HCT116 (cell line): ENCODE data around the gene LSM6. TPM values are rescaled to one million over a fixed set of nuclear protein-coding genes. Genes with fewer than 3 reads are reported as not detected.

Experiments used
- ATAC-seq: fragments of 200-7000 bp; cut with Tn5 transposase; 2 replicates; pipeline ENCODE4 v1.9.1; 2020; ENCODE audit warnings: mild to moderate bottlenecking, moderate library complexity
- BruUV-seq: library from RNA; stranded (reverse); fragments of 400-500 nt; replicated peaks from 2 replicates; lab custom pipeline; 2021; lab: Mats Ljungman, UMichigan
- CTCF ChIA-PET: fragments of 300-600 bp; sonication (Branson Sonifier 250); formaldehyde crosslinking; loops from one replicate; lab custom pipeline; 2021; ENCODE audit warnings: antibody characterized with exemption; lab: Charles Lee
- POLR2A ChIA-PET: fragments of 300-600, 350-600 bp; sonication (Branson Sonifier 250); formaldehyde crosslinking; loops from one replicate; lab custom pipeline; 2021; ENCODE audit warnings: antibody characterized with exemption; lab: Charles Lee
- RAD21 ChIA-PET, 2 experiments: fragments of 300-600 bp; sonication (Branson Sonifier 250); formaldehyde crosslinking; loops; one replicate each; lab custom pipeline; 2023; ENCODE audit warnings: low total read pairs in 2 of 2; ENCODE audit not compliant: uncharacterized antibody in 2 of 2, unreplicated experiment in 2 of 2, low non-redundant PET in 1 of 2; lab: Charles Lee
- DNase-seq: peaks from one replicate; pipeline ENCODE4 v3.0.0-alpha.2; 2010; ENCODE audit warnings: low read depth, low spot score
- H2AFZ ChIP-seq: fragments of 200-600 bp; shearing (Covaris generic), sonication (generic); 2 replicates; pipeline ENCODE4 v1.6.1; 2017; ENCODE audit warnings: low read depth, mixed run types, mixed read lengths, antibody characterized with exemption, low read length; ENCODE audit not compliant: poor library complexity, severe bottlenecking
- H3K27ac ChIP-seq: 2 replicates; pipeline ENCODE4 v1.5.1; 2012; ENCODE audit warnings: low read depth, low read length
- H3K27me3 ChIP-seq: fragments of 200-600 bp; sonication (generic); 2 replicates; pipeline ENCODE4 v1.6.1; 2016; ENCODE audit warnings: mixed run types, low read length, mixed read lengths; ENCODE audit not compliant: insufficient read depth
- H3K36me3 ChIP-seq, 2 experiments: fragments of 200-500 bp in 1 of 2; fragments of 200-600 bp in 1 of 2; sonication (Bioruptor generic) in 1 of 2; sonication (generic) in 1 of 2; 2 replicates each; pipeline versions ENCODE4 v1.5.1 to v1.6.1; 2014 to 2016; ENCODE audit warnings: low read length in 2 of 2, inconsistent platforms in 1 of 2, mixed read lengths in 1 of 2, mixed run types in 1 of 2; ENCODE audit not compliant: insufficient read depth in 2 of 2, control insufficient read depth in 1 of 2
- H3K4me1 ChIP-seq, 2 experiments: fragments of 200-600 bp in 1 of 2; sonication (generic) in 1 of 2; 2 replicates each; pipeline versions ENCODE4 v1.5.1 to v1.6.1; 2012 to 2017; ENCODE audit warnings: low read length in 2 of 2, inconsistent platforms in 1 of 2, mild to moderate bottlenecking in 1 of 2, mixed read lengths in 1 of 2, mixed run types in 1 of 2, moderate library complexity in 1 of 2; ENCODE audit not compliant: insufficient read depth in 2 of 2, control insufficient read depth in 1 of 2
- H3K4me2 ChIP-seq: fragments of 200-600 bp; sonication (generic); 2 replicates; pipeline ENCODE4 v1.6.1; 2017; ENCODE audit warnings: mixed run types, low read length, mixed read lengths
- H3K4me3 ChIP-seq, 2 experiments: fragments of 200-600 bp in 1 of 2; sonication (generic) in 1 of 2; replicated peaks in 1 of 2; 2 replicates each; pipeline ENCODE4 v1.5.1; 2011 to 2016; ENCODE audit warnings: low read length in 2 of 2, control low read depth in 1 of 2, low read depth in 1 of 2, mild to moderate bottlenecking in 1 of 2, mixed read lengths in 1 of 2, mixed run types in 1 of 2
- H3K79me2 ChIP-seq: fragments of 200-600 bp; sonication (generic); 2 replicates; pipeline ENCODE4 v1.6.1; 2017; ENCODE audit warnings: mild to moderate bottlenecking, mixed run types, low read length, moderate library complexity, mixed read lengths; ENCODE audit not compliant: insufficient read depth
- H3K9ac ChIP-seq: fragments of 200-600 bp; sonication (generic); 2 replicates; pipeline ENCODE4 v1.6.1; 2016; ENCODE audit warnings: low read length, mixed read lengths
- H3K9me2 ChIP-seq: fragments of 200-600 bp; sonication (generic), shearing (Covaris generic); 2 replicates; pipeline ENCODE4 v1.6.1; 2017; ENCODE audit warnings: mixed run types, mild to moderate bottlenecking, moderate library complexity; ENCODE audit not compliant: insufficient read depth
- H3K9me3 ChIP-seq, 2 experiments: fragments of 200-500 bp in 1 of 2; fragments of 200-600 bp in 1 of 2; sonication (Bioruptor generic) in 1 of 2; sonication (generic) in 1 of 2; 2 replicates each; pipeline ENCODE4 v1.6.1; 2014 to 2017; ENCODE audit warnings: low read length in 2 of 2, mixed read lengths in 2 of 2, inconsistent platforms in 1 of 2, low read depth in 1 of 2, mild to moderate bottlenecking in 1 of 2, mixed run types in 1 of 2, moderate library complexity in 1 of 2; ENCODE audit not compliant: control insufficient read depth in 1 of 2, insufficient read depth in 1 of 2
- H4K20me1 ChIP-seq: fragments of 200-600 bp; sonication (generic), shearing (Covaris generic); 2 replicates; pipeline ENCODE4 v1.6.1; 2017; ENCODE audit warnings: mixed run types, mild to moderate bottlenecking, moderate library complexity; ENCODE audit not compliant: insufficient read depth
- EGR1 ChIP-seq: IDR thresholded peaks from 2 replicates; pipeline ENCODE4 v1.6.1; 2012; ENCODE audit warnings: low read depth
- FOSL1 ChIP-seq: IDR thresholded peaks from 2 replicates; pipeline ENCODE4 v1.6.1; 2012; ENCODE audit warnings: low read depth
- JUND ChIP-seq: IDR thresholded peaks from 2 replicates; pipeline ENCODE4 v1.6.1; 2012
- MAX ChIP-seq: IDR thresholded peaks from 2 replicates; pipeline ENCODE4 v1.6.1; 2012
- POLR2A ChIP-seq: IDR thresholded peaks from 2 replicates; pipeline ENCODE4 v1.7.0; 2011; ENCODE audit warnings: borderline replicate concordance; ENCODE audit not compliant: insufficient read depth, insufficient read length; ENCODE audit errors: extremely low read depth
- RAD21 ChIP-seq: IDR thresholded peaks from 2 replicates; pipeline ENCODE4 v1.6.1; 2012; ENCODE audit warnings: low read depth, mild to moderate bottlenecking
- SIN3A ChIP-seq: IDR thresholded peaks from 2 replicates; pipeline ENCODE4 v1.6.1; 2012; ENCODE audit warnings: low read depth
- TCF7L2 ChIP-seq: IDR thresholded peaks from 2 replicates; pipeline ENCODE4 v1.7.0; 2011; ENCODE audit warnings: borderline replicate concordance, inconsistent platforms; ENCODE audit not compliant: insufficient read depth, insufficient read length; ENCODE audit errors: extremely low read depth
- YY1 ChIP-seq: IDR thresholded peaks from 2 replicates; pipeline ENCODE4 v1.6.1; 2011; ENCODE audit warnings: low read length, low read depth, moderate library complexity, mild to moderate bottlenecking; ENCODE audit not compliant: insufficient replicate concordance; ENCODE audit errors: extremely low read depth
- ZBTB33 ChIP-seq: IDR thresholded peaks from 2 replicates; pipeline ENCODE4 v1.6.1; 2011; ENCODE audit warnings: mild to moderate bottlenecking, low read length, moderate library complexity; ENCODE audit not compliant: insufficient replicate concordance; ENCODE audit errors: extremely low read depth
- ZFX ChIP-seq: fragments of 450-650 bp; IDR thresholded peaks from 2 replicates; pipeline ENCODE4 v1.6.1; 2017
- ZNF274 ChIP-seq: fragments of 200-500 bp; sonication (Bioruptor generic); IDR thresholded peaks from 2 replicates; pipeline ENCODE4 v1.6.1; 2014; ENCODE audit warnings: mild to moderate bottlenecking, low read depth, low read length, inconsistent platforms
- intact Hi-C: fragments of 100-400 bp; cut with micrococcal nuclease; formaldehyde crosslinking; loops from 2 replicates; pipeline ENCODE4 v1.10.0; 2022
- total RNA-seq: library from RNA; stranded (reverse); gene quantifications from one replicate; pipeline ENCODE4 v1.2.1, GENCODE V29; 2021; ENCODE audit not compliant: unreplicated experiment
- TF ChIP-seq, protein P1 (sequence below): IDR thresholded peaks from 2 replicates; pipeline ENCODE4 v1.6.1; 2012; ENCODE audit warnings: low read depth

LSM6 gene
- total RNA-seq, 1 experiment from 2014 or later: 57.4 TPM

- no TSS peak for BruUV-seq
- no peak overlapping the region for H3K27ac ChIP-seq
- no peak for TF ChIP-seq ZNF274
- no peak for TF ChIP-seq FOSL1
- no peak for TF ChIP-seq MAX
- no peak for TF ChIP-seq EGR1
- TF ChIP-seq POLR2A: no peak
- no peaks in the 10 kb centered on the region for H3K79me2 ChIP-seq
- H3K9ac ChIP-seq: no peak overlapping the region
- intact Hi-C loops: no loop called here
- no peaks in the 10 kb centered on the region for H3K9me3 ChIP-seq
- ChIA-PET POLR2A (no interaction called here), RAD21 (interaction anchor here in 1 of 2 experiments (0.7 kb wide), 1 partner anchor 39 kb away, joined by 3 read pairs; no protein-coding TSS in a partner anchor), CTCF (no interaction called here)
- H4K20me1 ChIP-seq: no peaks in the 10 kb centered on the region
- ATAC-seq (no peak), DNase-seq (no peak)
- no peaks in the 10 kb centered on the region for H3K9me2 ChIP-seq
- H2AFZ ChIP-seq: no peak overlapping the region
- H3K4me3 ChIP-seq: no peak overlapping the region
- no peaks in the 10 kb centered on the region for H3K27me3 ChIP-seq
- no peaks in the 10 kb centered on the region for H3K36me3 ChIP-seq
- no peak overlapping the region for H3K4me2 ChIP-seq
- H3K4me1 ChIP-seq: no peaks in the 10 kb centered on the region
These were observed 40.6 kb upstream of the LSM6 start for GRCh38 chr4:146134761-146135445.

GRCh38 chr4:146135941-146136340 lies 39.6 kb upstream of the LSM6 start:
- no peaks in the 10 kb centered on the region for H3K9me3 ChIP-seq
- POLR2A ChIA-PET: no interaction called here
- H3K4me3 ChIP-seq: no peak overlapping the region
- H3K36me3 ChIP-seq: no peaks in the 10 kb centered on the region
- intact Hi-C loops: no loop called here
- H2AFZ ChIP-seq: no peak overlapping the region
- no peak for DNase-seq
- H3K9me2 ChIP-seq: no peaks in the 10 kb centered on the region
- RAD21 ChIA-PET: no interaction called here
- BruUV-seq: no TSS peak
- H4K20me1 ChIP-seq: no peaks in the 10 kb centered on the region
- H3K27me3 ChIP-seq: no peaks in the 10 kb centered on the region
- no peaks in the 10 kb centered on the region for H3K4me1 ChIP-seq
- H3K79me2 ChIP-seq: no peaks in the 10 kb centered on the region
- no peak overlapping the region for H3K4me2 ChIP-seq
- CTCF ChIA-PET: interaction anchor here (1.5 kb wide), 1 partner anchor 40 kb away, joined by 3 read pairs; no protein-coding TSS in a partner anchor
- no peak overlapping the region for H3K27ac ChIP-seq
- ATAC-seq: no peak
- no peak overlapping the region for H3K9ac ChIP-seq
- no peak for TF ChIP-seq JUND
- TF ChIP-seq, protein P1, sequence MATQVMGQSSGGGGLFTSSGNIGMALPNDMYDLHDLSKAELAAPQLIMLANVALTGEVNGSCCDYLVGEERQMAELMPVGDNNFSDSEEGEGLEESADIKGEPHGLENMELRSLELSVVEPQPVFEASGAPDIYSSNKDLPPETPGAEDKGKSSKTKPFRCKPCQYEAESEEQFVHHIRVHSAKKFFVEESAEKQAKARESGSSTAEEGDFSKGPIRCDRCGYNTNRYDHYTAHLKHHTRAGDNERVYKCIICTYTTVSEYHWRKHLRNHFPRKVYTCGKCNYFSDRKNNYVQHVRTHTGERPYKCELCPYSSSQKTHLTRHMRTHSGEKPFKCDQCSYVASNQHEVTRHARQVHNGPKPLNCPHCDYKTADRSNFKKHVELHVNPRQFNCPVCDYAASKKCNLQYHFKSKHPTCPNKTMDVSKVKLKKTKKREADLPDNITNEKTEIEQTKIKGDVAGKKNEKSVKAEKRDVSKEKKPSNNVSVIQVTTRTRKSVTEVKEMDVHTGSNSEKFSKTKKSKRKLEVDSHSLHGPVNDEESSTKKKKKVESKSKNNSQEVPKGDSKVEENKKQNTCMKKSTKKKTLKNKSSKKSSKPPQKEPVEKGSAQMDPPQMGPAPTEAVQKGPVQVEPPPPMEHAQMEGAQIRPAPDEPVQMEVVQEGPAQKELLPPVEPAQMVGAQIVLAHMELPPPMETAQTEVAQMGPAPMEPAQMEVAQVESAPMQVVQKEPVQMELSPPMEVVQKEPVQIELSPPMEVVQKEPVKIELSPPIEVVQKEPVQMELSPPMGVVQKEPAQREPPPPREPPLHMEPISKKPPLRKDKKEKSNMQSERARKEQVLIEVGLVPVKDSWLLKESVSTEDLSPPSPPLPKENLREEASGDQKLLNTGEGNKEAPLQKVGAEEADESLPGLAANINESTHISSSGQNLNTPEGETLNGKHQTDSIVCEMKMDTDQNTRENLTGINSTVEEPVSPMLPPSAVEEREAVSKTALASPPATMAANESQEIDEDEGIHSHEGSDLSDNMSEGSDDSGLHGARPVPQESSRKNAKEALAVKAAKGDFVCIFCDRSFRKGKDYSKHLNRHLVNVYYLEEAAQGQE: no peak
- TF ChIP-seq SIN3A: no peak
- no peak for TF ChIP-seq MAX
- no peak for TF ChIP-seq RAD21
- no peak for TF ChIP-seq ZBTB33
- no peak for TF ChIP-seq TCF7L2
- TF ChIP-seq YY1: no peak
- no peak for TF ChIP-seq ZFX
- no peak for TF ChIP-seq EGR1
